GM18867 (cell line): ENCODE data around the gene DUOX1.
"Not testable (repeated sequence)": the region's sequence is repeated elsewhere in the genome, so short reads cannot be mapped to it uniquely, and the experiment has no call there.

Experiments used
- ATAC-seq: cut with Tn5 transposase; IDR thresholded peaks from one replicate; pipeline ENCODE4 v1.9.1; 2021; ENCODE audit warnings: mild to moderate bottlenecking, moderate library complexity; ENCODE audit not compliant: unreplicated experiment

Gene DUOX1

GRCh38 chr15:45129651-45130129 lies at the start of gene DUOX1, which contains the start of gene DUOXA1:
DUOX1 (plus strand) TSS chr15:45129994; CDS start chr15:45131967, 1,973 bp downstream.
DUOXA1 (minus strand) TSS chr15:45129879; CDS start chr15:45123014, 6,865 bp downstream.
- ATAC-seq: no peak

GRCh38 chr15:45080593-45080992 lies 49.2 kb upstream of the DUOX1 start:
- ATAC-seq: not testable (repeated sequence)

- not testable (repeated sequence) for ATAC-seq
Observed at GRCh38 chr15:45082412-45082811, 47.4 kb upstream of the DUOX1 start.

GRCh38 chr15:45083223-45083622 lies 46.6 kb upstream of the DUOX1 start:
- ATAC-seq: no peak

GRCh38 chr15:45084163-45084562 lies 45.6 kb upstream of the DUOX1 start:
- no peak for ATAC-seq

GRCh38 chr15:45087513-45087912 lies 42.3 kb upstream of the DUOX1 start:
- no peak for ATAC-seq

- ATAC-seq: no peak
Observed at GRCh38 chr15:45088801-45089711, 40.7 kb upstream of the DUOX1 start.

GRCh38 chr15:45089712-45090373 lies 40.0 kb upstream of the DUOX1 start:
- ATAC-seq: no peak

- no peak for ATAC-seq
Observed at GRCh38 chr15:45091161-45091560, 38.6 kb upstream of the DUOX1 start.

- no peak for ATAC-seq
Observed at GRCh38 chr15:45091576-45091975, 38.2 kb upstream of the DUOX1 start.

- ATAC-seq: no peak
Observed at GRCh38 chr15:45093013-45093412, 36.8 kb upstream of the DUOX1 start.

- ATAC-seq: no peak
Observed at GRCh38 chr15:45093622-45094357, 36.0 kb upstream of the DUOX1 start.

- ATAC-seq: no peak
Observed at GRCh38 chr15:45094358-45094730, 35.5 kb upstream of the DUOX1 start.

GRCh38 chr15:45095661-45096060 lies 34.1 kb upstream of the DUOX1 start:
- no peak for ATAC-seq

- ATAC-seq: no peak
Observed at GRCh38 chr15:45097466-45097865, 32.3 kb upstream of the DUOX1 start.

GRCh38 chr15:45099549-45100165 lies 30.1 kb upstream of the DUOX1 start:
- ATAC-seq: no peak

- ATAC-seq: no peak
Observed at GRCh38 chr15:45100884-45101625, 28.7 kb upstream of the DUOX1 start.

GRCh38 chr15:45101749-45102148 lies 28.0 kb upstream of the DUOX1 start:
- no peak for ATAC-seq

GRCh38 chr15:45102226-45102625 lies 27.6 kb upstream of the DUOX1 start:
- no peak for ATAC-seq

GRCh38 chr15:45104170-45104569 lies 25.6 kb upstream of the DUOX1 start:
- ATAC-seq: not testable (repeated sequence)
